ENCODE data around the gene PCDH9. TPM values are rescaled to one million over a fixed set of nuclear protein-coding genes. Genes with fewer than 3 reads are reported as not detected.

Gene PCDH9
- total RNA-seq, 4 donors from 2014 or later, result 0.57 to 1.7 (median 0.97) TPM

DNA sequence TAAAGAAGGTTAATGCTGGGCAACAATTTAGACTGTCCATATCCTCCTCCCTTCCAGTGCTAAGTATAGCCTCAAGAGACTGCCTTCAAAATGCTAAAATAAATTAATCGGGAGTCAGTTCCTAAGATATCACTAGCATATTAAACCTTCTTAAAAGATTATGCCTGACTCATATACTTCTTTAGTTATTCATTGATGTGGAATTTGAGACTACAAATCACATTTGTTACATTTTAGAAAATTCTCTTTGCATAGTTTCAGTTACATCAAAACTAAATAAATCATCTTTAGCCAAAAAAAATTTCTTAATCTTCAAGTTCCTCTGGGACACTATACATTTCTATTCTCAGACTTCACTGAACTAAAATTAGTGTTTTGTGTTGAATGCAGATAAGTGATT lies 769.1 kb downstream of the PCDH9 start:
- no peak overlapping the region for H3K4me3 ChIP-seq
- H3K4me1 ChIP-seq, result no peaks in the 10 kb centered on the region
- no peaks in the 10 kb centered on the region for H3K9me3 ChIP-seq
- DNase-seq, result no peak
- H3K36me3 ChIP-seq, result no peaks in the 10 kb centered on the region
- no peak overlapping the region for H3K27ac ChIP-seq
- TF ChIP-seq, protein P1, sequence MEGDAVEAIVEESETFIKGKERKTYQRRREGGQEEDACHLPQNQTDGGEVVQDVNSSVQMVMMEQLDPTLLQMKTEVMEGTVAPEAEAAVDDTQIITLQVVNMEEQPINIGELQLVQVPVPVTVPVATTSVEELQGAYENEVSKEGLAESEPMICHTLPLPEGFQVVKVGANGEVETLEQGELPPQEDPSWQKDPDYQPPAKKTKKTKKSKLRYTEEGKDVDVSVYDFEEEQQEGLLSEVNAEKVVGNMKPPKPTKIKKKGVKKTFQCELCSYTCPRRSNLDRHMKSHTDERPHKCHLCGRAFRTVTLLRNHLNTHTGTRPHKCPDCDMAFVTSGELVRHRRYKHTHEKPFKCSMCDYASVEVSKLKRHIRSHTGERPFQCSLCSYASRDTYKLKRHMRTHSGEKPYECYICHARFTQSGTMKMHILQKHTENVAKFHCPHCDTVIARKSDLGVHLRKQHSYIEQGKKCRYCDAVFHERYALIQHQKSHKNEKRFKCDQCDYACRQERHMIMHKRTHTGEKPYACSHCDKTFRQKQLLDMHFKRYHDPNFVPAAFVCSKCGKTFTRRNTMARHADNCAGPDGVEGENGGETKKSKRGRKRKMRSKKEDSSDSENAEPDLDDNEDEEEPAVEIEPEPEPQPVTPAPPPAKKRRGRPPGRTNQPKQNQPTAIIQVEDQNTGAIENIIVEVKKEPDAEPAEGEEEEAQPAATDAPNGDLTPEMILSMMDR (IDR thresholded peaks at IDR 0.05), result no peak
- no peak for TF ChIP-seq POLR2A (IDR thresholded peaks at IDR 0.05)
- no peaks in the 10 kb centered on the region for H3K27me3 ChIP-seq

DNA sequence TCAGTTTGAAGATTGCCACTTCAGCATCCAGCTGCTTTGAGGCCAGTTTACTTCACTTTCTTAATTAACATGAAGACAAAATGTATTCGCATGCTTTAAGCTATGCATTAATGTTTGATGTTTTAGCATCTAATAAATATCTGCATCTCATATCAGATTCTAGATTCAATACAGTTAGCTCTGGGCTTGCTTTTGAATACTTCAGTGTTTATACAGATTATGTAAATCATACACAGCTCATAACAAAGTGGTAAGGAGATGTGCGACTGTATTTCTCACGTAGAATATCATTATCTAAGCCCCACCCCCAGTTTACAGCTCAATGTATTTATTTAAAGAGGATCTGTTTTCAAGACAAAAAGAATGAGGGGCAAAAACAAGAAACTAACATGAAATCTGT lies 770.5 kb downstream of the PCDH9 start:
- no peak overlapping the region for H3K4me3 ChIP-seq
- no peaks in the 10 kb centered on the region for H3K36me3 ChIP-seq
- no peaks in the 10 kb centered on the region for H3K9me3 ChIP-seq
- no peak overlapping the region for H3K27ac ChIP-seq
- TF ChIP-seq POLR2A (IDR thresholded peaks at IDR 0.05), result no peak
- TF ChIP-seq, protein P1 (IDR thresholded peaks at IDR 0.05), result no peak
- DNase-seq, result no peak
- H3K27me3 ChIP-seq, result no peaks in the 10 kb centered on the region
- no peaks in the 10 kb centered on the region for H3K4me1 ChIP-seq

GRCh38 chr13:66459143-66459542 lies 771.0 kb downstream of the PCDH9 start:
- Histone ChIP-seq H3K9me3 (no peaks in the 10 kb centered on the region), H3K4me3 (no peak overlapping the region), H3K4me1 (no peaks in the 10 kb centered on the region), H3K27me3 (no peaks in the 10 kb centered on the region), H3K27ac (no peak overlapping the region), H3K36me3 (no peaks in the 10 kb centered on the region)
- TF ChIP-seq POLR2A (IDR thresholded peaks at IDR 0.05), result no peak
- TF ChIP-seq, protein P1 (IDR thresholded peaks at IDR 0.05), result no peak
- DNase-seq, result no peak

DNA sequence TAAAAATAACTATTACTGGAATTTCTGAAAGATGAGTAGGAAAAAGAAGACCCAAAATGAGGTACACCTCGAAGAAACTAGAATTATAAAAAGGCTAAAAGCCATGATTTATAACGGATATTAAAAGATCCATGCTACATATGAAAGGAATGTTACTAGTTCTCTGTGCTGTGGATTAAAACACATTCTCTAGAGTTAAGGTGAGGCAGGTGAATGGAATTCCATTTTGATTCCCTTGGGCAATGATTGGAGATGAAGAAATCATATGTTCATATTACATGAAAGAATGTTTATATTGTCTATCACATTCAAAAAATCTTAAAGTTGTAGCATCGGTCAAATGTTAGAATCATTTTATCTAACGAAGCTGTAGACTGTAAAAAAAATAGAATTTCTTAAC lies 783.7 kb downstream of the PCDH9 start:
- H3K4me1 ChIP-seq, result no peaks in the 10 kb centered on the region
- no peak for DNase-seq
- no peak overlapping the region for H3K4me3 ChIP-seq

GRCh38 chr13:66443926-66444325 lies 786.2 kb downstream of the PCDH9 start:
- no peak for TF ChIP-seq POLR2A (IDR thresholded peaks at IDR 0.05)
- TF ChIP-seq, protein P1 (IDR thresholded peaks at IDR 0.05), result no peak
- H3K36me3 ChIP-seq, result no peaks in the 10 kb centered on the region

More for the DNA sequence above, 783.7 kb downstream of the PCDH9 start:
- TF ChIP-seq, protein P1 (IDR thresholded peaks at IDR 0.05), result no peak
- TF ChIP-seq POLR2A (IDR thresholded peaks at IDR 0.05), result no peak
- Histone ChIP-seq H3K27ac (no peak overlapping the region), H3K9me3 (no peaks in the 10 kb centered on the region), H3K27me3 (no peaks in the 10 kb centered on the region), H3K36me3 (no peaks in the 10 kb centered on the region)

GRCh38 chr13:66440938-66441337 lies 789.2 kb downstream of the PCDH9 start:
- Histone ChIP-seq H3K36me3 (no peaks in the 10 kb centered on the region), H3K9me3 (no peaks in the 10 kb centered on the region), H3K4me3 (no peak overlapping the region), H3K27ac (no peak overlapping the region), H3K27me3 (no peaks in the 10 kb centered on the region), H3K4me1 (no peaks in the 10 kb centered on the region)
- no peak for DNase-seq
- TF ChIP-seq, protein P1 (IDR thresholded peaks at IDR 0.05), result no peak
- TF ChIP-seq POLR2A (IDR thresholded peaks at IDR 0.05), result no peak

More at GRCh38 chr13:66443926-66444325, 786.2 kb downstream of the PCDH9 start:
- Histone ChIP-seq H3K27me3 (no peaks in the 10 kb centered on the region), H3K9me3 (no peaks in the 10 kb centered on the region), H3K27ac (no peak overlapping the region), H3K4me3 (no peak overlapping the region), H3K4me1 (no peaks in the 10 kb centered on the region)
- DNase-seq, result no peak

Measured in Peyer's patch (tissue), 4 donors.